ENCODE results near the gene SUMO2. TPM values are rescaled to one million over a fixed set of nuclear protein-coding genes. Genes with fewer than 3 reads are reported as not detected.
"Not testable (repeated sequence)": the region's sequence is repeated elsewhere in the genome, so short reads cannot be mapped to it uniquely, and the experiment has no call there.

The SUMO2 gene
- total RNA-seq, 1 experiment from 2014 or later, result 119 TPM

GRCh38 chr17:75144816-75145512 lies 37.8 kb downstream of the SUMO2 start:
- DNase-seq (ENCODE audit: low read depth), result no peak

GRCh38 chr17:75142236-75142971 lies 40.4 kb downstream of the SUMO2 start:
- no peak for DNase-seq (ENCODE audit: low read depth)

- DNase-seq (ENCODE audit: low read depth), result no peak
Measured at GRCh38 chr17:75138519-75138918, 44.2 kb downstream of the SUMO2 start.

- DNase-seq (ENCODE audit: low read depth), result not testable (repeated sequence)
Measured at GRCh38 chr17:75137762-75138161, 45.0 kb downstream of the SUMO2 start.

- no peak for DNase-seq (ENCODE audit: low read depth)
Measured at GRCh38 chr17:75135946-75136345, 46.8 kb downstream of the SUMO2 start.

GRCh38 chr17:75135452-75135851 lies 47.3 kb downstream of the SUMO2 start:
- no peak for DNase-seq (ENCODE audit: low read depth)

- not testable (repeated sequence) for DNase-seq (ENCODE audit: low read depth)
Measured at GRCh38 chr17:75133607-75134347, 49.0 kb downstream of the SUMO2 start.

GRCh38 chr17:75133001-75133400 lies 49.8 kb downstream of the SUMO2 start:
- DNase-seq (ENCODE audit: low read depth), result no peak

- not testable (repeated sequence) for DNase-seq (ENCODE audit: low read depth)
Measured at GRCh38 chr17:75132018-75133000, 50.5 kb downstream of the SUMO2 start.

- DNase-seq (ENCODE audit: low read depth), result peak; percentile 91
Measured at GRCh38 chr17:75131278-75132017, 51.3 kb downstream of the SUMO2 start, which contains the start of gene NT5C. NT5C (minus strand) TSS chr17:75131742; CDS start chr17:75131707, 35 bp downstream.

- peak; percentile 75 for DNase-seq (ENCODE audit: low read depth)
Measured at GRCh38 chr17:75130632-75131277, 52.0 kb downstream of the SUMO2 start.

- DNase-seq (ENCODE audit: low read depth), result no peak
Measured at GRCh38 chr17:75130059-75130631, 52.6 kb downstream of the SUMO2 start.

GRCh38 chr17:75129576-75129975 lies 53.2 kb downstream of the SUMO2 start:
- no peak for DNase-seq (ENCODE audit: low read depth)

GRCh38 chr17:75128694-75129505 lies 53.9 kb downstream of the SUMO2 start:
- no peak for DNase-seq (ENCODE audit: low read depth)

GRCh38 chr17:75127936-75128335 lies 54.8 kb downstream of the SUMO2 start:
- not testable (repeated sequence) for DNase-seq (ENCODE audit: low read depth)

- DNase-seq (ENCODE audit: low read depth), result no peak
Measured at GRCh38 chr17:75126954-75127353, 55.8 kb downstream of the SUMO2 start.

- DNase-seq (ENCODE audit: low read depth), result no peak
Measured at GRCh38 chr17:75125984-75126383, 56.8 kb downstream of the SUMO2 start.

GRCh38 chr17:75124819-75125162 lies 58.0 kb downstream of the SUMO2 start:
- peak; percentile 31 for DNase-seq (ENCODE audit: low read depth)

Data from Daoy (cell line).